Tibial nerve (tissue), 4 donors: ENCODE results near the gene FAIM2. TPM values are rescaled to one million over a fixed set of nuclear protein-coding genes. Genes with fewer than 3 reads are reported as not detected.

Experiments
- DNase-seq, 2 donors: peaks; one replicate each; pipeline ENCODE4 v3.0.0-alpha.2; 2019; ENCODE audit warnings: low spot score in 2 of 2
- H3K27ac ChIP-seq, 4 donors: fragments of 200-600 bp; sonication (generic) in 3 of 4; one replicate each; pipeline ENCODE4 v1.5.1; 2017 to 2019; ENCODE audit warnings: mild to moderate bottlenecking in 1 of 4
- H3K27me3 ChIP-seq, 2 donors: fragments of 200-600 bp; sonication (generic) in 1 of 2; one replicate each; pipeline versions ENCODE4 v1.5.1 to v1.6.0; 2017 to 2019
- H3K36me3 ChIP-seq, 3 donors: fragments of 200-600 bp; sonication (generic); one replicate each; pipeline ENCODE4 v1.5.1; 2018 to 2019
- H3K4me1 ChIP-seq, 4 donors: fragments of 200-600 bp; sonication (generic) in 3 of 4; one replicate each; pipeline ENCODE4 v1.5.1; 2017 to 2019
- H3K4me3 ChIP-seq, 4 donors: fragments of 200-600 bp; sonication (generic) in 3 of 4; one replicate each; pipeline ENCODE4 v1.5.1; 2017 to 2019; ENCODE audit warnings: mild to moderate bottlenecking in 1 of 4, moderate library complexity in 1 of 4
- H3K9me3 ChIP-seq, 4 donors: fragments of 200-600 bp; sonication (generic) in 3 of 4; one replicate each; pipeline ENCODE4 v1.5.1; 2017 to 2019
- EP300 ChIP-seq, 2 donors: sonication (generic); formaldehyde crosslinking; IDR thresholded peaks; one replicate each; pipeline ENCODE4 v1.6.1; 2017; ENCODE audit warnings: antibody characterized with exemption in 2 of 2, mild to moderate bottlenecking in 1 of 2
- POLR2A ChIP-seq, 2 donors: fragments of 450-650 bp; IDR thresholded peaks; one replicate each; pipeline ENCODE4 v1.6.1; 2017; ENCODE audit warnings: antibody characterized with exemption in 2 of 2, mild to moderate bottlenecking in 2 of 2, moderate library complexity in 2 of 2
- WGBS, 2 donors: methylation state at CpG; one replicate each; pipeline ENCODE4 v1.1.5; 2018; 5-methylcytosine and 5-hydroxymethylcytosine counted together
- total RNA-seq, 4 donors: library from RNA; depleted of rRNA; stranded (reverse); fragments of >200 nt; gene quantifications; one replicate each; pipeline ENCODE4 v1.1.0, GENCODE V29; 2016
- TF ChIP-seq, protein P1 (sequence below), 5 experiments: fragments of 200-600 bp in 3 of 5; fragments of 450-650 bp in 2 of 5; sonication (generic) in 3 of 5; IDR thresholded peaks; one replicate each; pipeline ENCODE4 v1.5.1; 2016 to 2019; ENCODE audit warnings: antibody characterized with exemption in 5 of 5, mild to moderate bottlenecking in 3 of 5, moderate library complexity in 2 of 5

Gene FAIM2
- total RNA-seq, 4 donors from 2014 or later, result 6.9 to 68.6 (median 36.9) TPM

DNA sequence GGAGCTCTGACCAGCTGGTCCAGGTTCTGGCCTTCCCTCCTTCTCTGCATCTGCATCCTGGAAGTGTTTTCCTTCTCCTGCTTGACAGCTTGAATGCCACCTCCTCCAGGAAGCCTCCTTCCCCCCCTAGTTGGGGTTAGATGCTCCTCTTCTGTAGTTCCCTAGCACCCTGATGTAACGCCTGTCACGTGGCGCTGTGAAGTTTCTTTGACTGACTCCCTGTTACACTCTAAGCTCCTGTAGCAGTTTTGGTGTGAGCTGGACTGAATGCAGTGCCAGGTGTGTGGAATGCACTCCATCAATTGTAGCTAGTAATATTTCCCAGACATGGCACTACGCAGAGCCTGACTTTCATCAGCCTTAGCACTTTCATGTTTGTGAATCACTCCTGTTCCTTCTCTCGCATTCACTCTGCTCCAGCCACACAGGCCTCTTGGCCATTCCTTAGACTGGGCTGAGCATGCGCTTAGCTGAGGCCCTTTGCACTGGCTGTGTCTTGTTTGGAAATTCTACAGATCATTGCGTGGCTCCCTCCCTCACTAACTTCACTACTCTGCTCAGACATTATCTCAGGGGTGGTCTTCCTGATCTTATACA is 2.1 kb upstream of the FAIM2 start:
- Histone ChIP-seq H3K4me1 (peaks cover 0 to 15% (median 3%) of the 10 kb centered on the region in 4 donors), H3K27ac (no peak overlapping the region), H3K36me3 (no peaks in the 10 kb centered on the region), H3K4me3 (no peak overlapping the region), H3K27me3 (peaks cover 0 to 12% of the 10 kb centered on the region in 2 donors), H3K9me3 (no peaks in the 10 kb centered on the region)
- DNase-seq, result no peak
- no peak for TF ChIP-seq POLR2A (IDR thresholded peaks at IDR 0.05)
- TF ChIP-seq, protein P1, sequence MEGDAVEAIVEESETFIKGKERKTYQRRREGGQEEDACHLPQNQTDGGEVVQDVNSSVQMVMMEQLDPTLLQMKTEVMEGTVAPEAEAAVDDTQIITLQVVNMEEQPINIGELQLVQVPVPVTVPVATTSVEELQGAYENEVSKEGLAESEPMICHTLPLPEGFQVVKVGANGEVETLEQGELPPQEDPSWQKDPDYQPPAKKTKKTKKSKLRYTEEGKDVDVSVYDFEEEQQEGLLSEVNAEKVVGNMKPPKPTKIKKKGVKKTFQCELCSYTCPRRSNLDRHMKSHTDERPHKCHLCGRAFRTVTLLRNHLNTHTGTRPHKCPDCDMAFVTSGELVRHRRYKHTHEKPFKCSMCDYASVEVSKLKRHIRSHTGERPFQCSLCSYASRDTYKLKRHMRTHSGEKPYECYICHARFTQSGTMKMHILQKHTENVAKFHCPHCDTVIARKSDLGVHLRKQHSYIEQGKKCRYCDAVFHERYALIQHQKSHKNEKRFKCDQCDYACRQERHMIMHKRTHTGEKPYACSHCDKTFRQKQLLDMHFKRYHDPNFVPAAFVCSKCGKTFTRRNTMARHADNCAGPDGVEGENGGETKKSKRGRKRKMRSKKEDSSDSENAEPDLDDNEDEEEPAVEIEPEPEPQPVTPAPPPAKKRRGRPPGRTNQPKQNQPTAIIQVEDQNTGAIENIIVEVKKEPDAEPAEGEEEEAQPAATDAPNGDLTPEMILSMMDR (IDR thresholded peaks at IDR 0.05), result no peak
- TF ChIP-seq EP300 (IDR thresholded peaks at IDR 0.05), result no peak
- WGBS, 2 donors, result 94 to 98% methylated on average over 7 of the region's 7 CpGs

DNA sequence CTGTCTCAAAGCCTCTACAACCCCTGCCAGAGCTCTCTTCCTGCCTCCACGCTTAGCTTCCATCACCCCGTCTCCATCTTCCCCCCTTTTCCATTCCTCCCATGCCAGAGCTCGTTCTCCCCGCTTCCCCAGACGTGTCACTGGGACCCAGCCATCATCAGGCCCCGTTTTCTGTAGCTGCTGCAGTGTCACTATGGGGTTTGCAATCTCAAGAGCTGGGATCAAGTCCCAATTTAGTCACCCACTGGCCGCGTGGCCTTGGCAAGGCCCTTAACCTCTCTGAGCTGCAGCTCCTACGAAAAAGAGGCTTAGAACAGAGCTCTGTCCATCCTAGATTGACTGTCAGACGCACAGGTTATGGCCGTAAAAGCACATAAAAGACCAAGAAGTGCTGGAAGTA is 901 bp upstream of the FAIM2 start:
- Histone ChIP-seq H3K36me3 (no peaks in the 10 kb centered on the region), H3K9me3 (no peaks in the 10 kb centered on the region), H3K27ac (peak overlapping the region; percentile 44 to 81 (median 66)), H3K4me1 (peaks cover 0 to 15% (median 3%) of the 10 kb centered on the region in 4 donors), H3K27me3 (peaks cover 0 to 12% of the 10 kb centered on the region in 2 donors), H3K4me3 (no peak overlapping the region)
- TF ChIP-seq POLR2A (IDR thresholded peaks at IDR 0.05) (no peak), EP300 (IDR thresholded peaks at IDR 0.05) (no peak)
- TF ChIP-seq, protein P1 (IDR thresholded peaks at IDR 0.05), result no peak
- DNase-seq, result no peak
- 86 to 89% methylated on average over 11 of the region's 11 CpGs for WGBS, 2 donors

DNA sequence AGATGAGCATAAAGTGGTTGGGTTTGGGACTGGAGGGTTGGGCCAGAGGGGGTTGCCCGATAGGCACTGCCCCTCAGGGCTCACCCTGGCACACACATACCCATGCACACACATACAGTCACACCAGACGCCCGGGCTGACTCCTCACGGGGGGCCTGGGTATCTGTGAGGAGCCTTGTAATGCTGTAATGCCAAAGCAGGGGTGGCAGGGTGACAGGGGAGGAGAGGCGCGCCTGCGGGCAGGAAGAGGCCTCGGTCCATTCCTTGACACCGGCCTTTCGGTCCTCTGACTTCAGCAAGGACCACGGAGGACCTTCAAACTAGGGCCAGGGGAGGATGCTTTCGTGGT is 375 bp downstream of the FAIM2 start:
- TF ChIP-seq POLR2A (IDR thresholded peaks at IDR 0.05) (no peak), EP300 (IDR thresholded peaks at IDR 0.05) (no peak)
- TF ChIP-seq, protein P1 (IDR thresholded peaks at IDR 0.05), result no peak
- Histone ChIP-seq H3K4me3 (peak overlapping the region; percentile 29 to 55 (median 36)), H3K27me3 (peaks cover 0 to 12% of the 10 kb centered on the region in 2 donors), H3K27ac (peak overlapping the region; percentile 44 to 81 (median 66)), H3K9me3 (no peaks in the 10 kb centered on the region), H3K4me1 (peaks cover 0 to 15% (median 3%) of the 10 kb centered on the region in 4 donors), H3K36me3 (no peaks in the 10 kb centered on the region)
- DNase-seq, result no peak
- WGBS, 2 donors, result 43 to 47% methylated on average over 12 of the region's 12 CpGs

DNA sequence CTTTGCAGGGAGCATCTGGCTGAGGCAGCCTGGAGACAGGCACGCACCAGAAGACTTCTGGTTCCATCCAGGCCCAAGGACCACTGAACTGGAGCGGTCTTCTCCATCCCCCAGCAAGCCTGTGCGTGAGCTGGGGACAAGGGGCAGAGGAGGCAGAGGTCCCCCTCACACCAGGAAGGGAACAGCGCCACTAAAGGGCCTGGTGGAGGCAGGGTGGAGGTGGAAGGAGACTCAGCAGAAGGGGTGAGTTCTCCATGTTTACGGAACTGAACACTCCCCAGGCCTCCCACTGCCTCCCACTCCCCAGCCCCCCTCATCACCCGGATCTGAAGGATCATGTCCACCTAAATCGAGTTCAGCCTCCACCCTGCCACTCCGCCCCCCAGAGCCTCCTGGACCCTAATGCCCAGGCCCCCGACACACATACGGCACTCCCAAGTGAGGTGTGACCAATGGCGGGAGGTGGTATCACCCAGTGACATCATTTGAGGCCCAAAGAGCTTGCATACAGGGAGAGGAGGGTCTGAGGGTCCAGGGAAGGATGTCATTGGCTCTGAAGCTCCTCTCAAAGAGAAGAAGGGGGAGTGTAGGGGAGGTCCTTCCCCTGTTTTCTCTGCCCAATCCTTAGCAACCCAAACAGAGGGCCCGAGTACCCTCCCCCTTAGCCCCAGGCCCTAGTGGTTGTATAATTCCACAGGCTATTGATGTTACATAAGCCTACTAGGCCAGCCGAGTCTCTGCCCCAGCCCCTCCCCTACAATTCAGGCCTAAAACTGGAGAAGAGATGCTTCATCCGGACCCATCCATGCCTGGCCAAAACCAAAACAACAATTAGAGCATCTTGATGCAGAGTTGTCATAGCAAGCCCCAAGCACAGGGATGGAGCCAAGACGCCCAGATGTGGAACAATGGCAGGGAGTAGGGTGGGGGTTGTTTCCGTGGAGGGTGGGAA is 1.0 kb downstream of the FAIM2 start:
- peaks cover 0 to 15% (median 3%) of the 10 kb centered on the region in 4 donors for H3K4me1 ChIP-seq
- H3K4me3 ChIP-seq, result peak overlapping the region in 1 of 4 donors; percentile 55
- DNase-seq, result no peak
- H3K27me3 ChIP-seq, result peaks cover 0 to 12% of the 10 kb centered on the region in 2 donors
- H3K27ac ChIP-seq, result peak overlapping the region in 3 of 4 donors; percentile 56 to 81 (median 77)
- H3K9me3 ChIP-seq, result no peaks in the 10 kb centered on the region
- 77 to 82% methylated on average over 16 of the region's 16 CpGs for WGBS, 2 donors
- TF ChIP-seq EP300 (IDR thresholded peaks at IDR 0.05), result no peak
- no peak for TF ChIP-seq POLR2A (IDR thresholded peaks at IDR 0.05)
- TF ChIP-seq, protein P1 (IDR thresholded peaks at IDR 0.05), result no peak
- H3K36me3 ChIP-seq, result no peaks in the 10 kb centered on the region

DNA sequence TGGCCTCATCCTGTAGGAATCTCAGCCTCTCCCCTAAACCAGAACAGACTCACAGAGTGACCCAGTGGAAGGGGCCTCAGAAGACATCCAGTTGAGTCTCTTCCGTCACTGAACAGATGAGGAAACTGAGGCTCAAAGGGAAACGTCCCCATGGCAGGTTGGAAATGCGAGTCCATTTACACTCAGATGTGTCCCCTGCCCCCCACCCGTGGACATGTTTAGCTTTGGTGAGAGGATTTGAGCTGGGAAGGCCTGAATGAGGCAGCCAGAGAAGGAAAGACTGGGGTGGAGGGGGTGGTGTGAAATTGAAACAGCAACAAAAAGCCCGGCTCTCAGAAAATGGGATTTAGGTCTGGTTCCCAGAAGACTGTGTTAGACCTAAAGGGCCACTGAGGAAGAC is 1.7 kb downstream of the FAIM2 start:
- DNase-seq, result no peak
- Histone ChIP-seq H3K27ac (no peak overlapping the region), H3K4me3 (no peak overlapping the region), H3K9me3 (no peaks in the 10 kb centered on the region), H3K27me3 (peaks cover 0 to 12% of the 10 kb centered on the region in 2 donors), H3K4me1 (peaks cover 0 to 15% (median 3%) of the 10 kb centered on the region in 4 donors), H3K36me3 (no peaks in the 10 kb centered on the region)
- TF ChIP-seq, protein P1 (IDR thresholded peaks at IDR 0.05), result no peak
- TF ChIP-seq EP300 (IDR thresholded peaks at IDR 0.05) (no peak), POLR2A (IDR thresholded peaks at IDR 0.05) (no peak)
- WGBS, 2 donors, result 89 to 92% methylated on average over 5 of the region's 5 CpGs
